HepG2 (cell line): ENCODE results near the gene COL27A1. TPM values are rescaled to one million over a fixed set of nuclear protein-coding genes. Genes with fewer than 3 reads are reported as not detected.

Experiments used
- ASH2L ChIP-seq: fragments of 300-600, 200-600 bp; sonication (generic); IDR thresholded peaks from 2 replicates; pipeline ENCODE4 v1.7.0; 2017; ENCODE audit warnings: low read depth, mild to moderate bottlenecking, moderate library complexity, mixed read lengths, low read length; ENCODE audit not compliant: insufficient read length
- ELK4 ChIP-seq: sonication (generic); formaldehyde crosslinking; IDR thresholded peaks from 2 replicates; pipeline ENCODE4 v1.9.0; 2021; ENCODE audit warnings: missing genetic modification reagents, borderline replicate concordance
- GLI4 ChIP-seq: sonication (generic); formaldehyde crosslinking; IDR thresholded peaks from 2 replicates; pipeline ENCODE4 v1.5.1; 2020; ENCODE audit warnings: missing genetic modification reagents, mild to moderate bottlenecking, moderate library complexity, borderline replicate concordance
- HOXA5 ChIP-seq: sonication (generic); formaldehyde crosslinking; IDR thresholded peaks from 2 replicates; pipeline ENCODE4 v1.4.0; 2020; ENCODE audit warnings: missing genetic modification reagents
- KLF9 ChIP-seq: IDR thresholded peaks from 2 replicates; pipeline ENCODE4 v1.6.1; 2016; ENCODE audit warnings: low read depth
- MLLT10 ChIP-seq: sonication (generic); formaldehyde crosslinking; IDR thresholded peaks from 2 replicates; pipeline ENCODE4 v1.4.0; 2020; ENCODE audit warnings: missing genetic modification reagents
- MTF2 ChIP-seq: sonication (generic); formaldehyde crosslinking; IDR thresholded peaks from 2 replicates; pipeline ENCODE4 v1.5.0; 2020; ENCODE audit warnings: missing genetic modification reagents, borderline replicate concordance
- NFYB ChIP-seq: sonication (generic); formaldehyde crosslinking; IDR thresholded peaks from 2 replicates; pipeline ENCODE4 v1.4.0; 2020; ENCODE audit warnings: missing genetic modification reagents
- PTBP1 ChIP-seq: fragments of 200-400 bp; formaldehyde crosslinking; IDR thresholded peaks from 2 replicates; pipeline ENCODE4 v1.6.1; 2018; ENCODE audit warnings: low read length, low read depth; ENCODE audit not compliant: poor library complexity, severe bottlenecking
- RARA ChIP-seq: IDR thresholded peaks from 2 replicates; pipeline ENCODE4 v1.6.1; 2016; ENCODE audit warnings: missing genetic modification reagents, missing compliant biosample characterization
- SSRP1 ChIP-seq: IDR thresholded peaks from 2 replicates; pipeline ENCODE4 v1.6.1; 2016; ENCODE audit warnings: control low read depth
- SYNCRIP ChIP-seq: fragments of 200-400 bp; formaldehyde crosslinking; IDR thresholded peaks from 2 replicates; pipeline ENCODE4 v1.6.1; 2018; ENCODE audit warnings: mild to moderate bottlenecking, low read depth, low read length; ENCODE audit not compliant: insufficient read depth
- TFDP2 ChIP-seq: sonication (generic); formaldehyde crosslinking; IDR thresholded peaks from 2 replicates; pipeline ENCODE4 v1.4.0; 2020; ENCODE audit warnings: missing genetic modification reagents
- ZNF556 ChIP-seq: sonication (generic); formaldehyde crosslinking; IDR thresholded peaks from 2 replicates; pipeline ENCODE4 v1.4.0; 2020; ENCODE audit warnings: mild to moderate bottlenecking, missing genetic modification reagents, borderline replicate concordance
- ZNF703 ChIP-seq: sonication (generic); formaldehyde crosslinking; IDR thresholded peaks from 2 replicates; pipeline ENCODE4 v1.5.1; 2020; ENCODE audit warnings: missing genetic modification reagents, mild to moderate bottlenecking, moderate library complexity, borderline replicate concordance
- ZNF878 ChIP-seq: sonication (generic); formaldehyde crosslinking; IDR thresholded peaks from 2 replicates; pipeline ENCODE4 v1.8.1; 2023; ENCODE audit warnings: mild to moderate bottlenecking, missing genetic modification reagents, moderate library complexity
- polyA plus RNA-seq, 8 experiments: library from polyadenylated mRNA; depleted of rRNA in 3 of 8; stranded (reverse) in 7 of 8; unstranded in 1 of 8; fragments of >200 nt; fragmentation: Illumina TruSeq in 4 of 8; extraction: Trizol in 4 of 8; gene quantifications; 2 replicates each; pipeline versions ENCODE4 v1.2.1 to v1.2.3, GENCODE V29; 2011 to 2016; ENCODE audit warnings: low read depth in 4 of 8, missing spikeins in 1 of 8, mixed read lengths in 1 of 8; ENCODE audit not compliant: insufficient read depth in 1 of 8
- total RNA-seq, 5 experiments: library from RNA; depleted of rRNA; stranded (reverse); fragments of >200 nt; fragmentation: Illumina TruSeq; extraction: Trizol; gene quantifications; 2 replicates each; pipeline ENCODE4 v1.2.3, GENCODE V29; 2016; ENCODE audit warnings: low read depth in 1 of 5
- TF ChIP-seq, protein P1 (sequence below): fragments of 450-650 bp; IDR thresholded peaks from 2 replicates; pipeline ENCODE4 v1.6.1; 2016
- TF ChIP-seq, protein P2 (sequence below): sonication (generic); formaldehyde crosslinking; IDR thresholded peaks from 2 replicates; pipeline ENCODE4 v1.4.0; 2020; ENCODE audit warnings: missing genetic modification reagents, low read depth, mild to moderate bottlenecking, borderline replicate concordance
- TF ChIP-seq, protein P3 (sequence below): sonication (generic); IDR thresholded peaks from 2 replicates; pipeline ENCODE4 v1.6.1; 2016; ENCODE audit warnings: low read depth, borderline replicate concordance
- TF ChIP-seq, protein P4 (sequence below): sonication (generic); formaldehyde crosslinking; IDR thresholded peaks from 2 replicates; pipeline ENCODE4 v1.8.0; 2022; ENCODE audit warnings: missing genetic modification reagents, low read depth, mild to moderate bottlenecking, borderline replicate concordance
- TF ChIP-seq, protein P5 (sequence below): sonication (generic); formaldehyde crosslinking; IDR thresholded peaks from 2 replicates; pipeline ENCODE4 v1.4.0; 2020; ENCODE audit warnings: missing genetic modification reagents

The COL27A1 gene
- total and polyA plus RNA-seq, 2 of the 13 experiments (the other 11 are each of a cell fraction or from before 2014, with no cell fraction given) = 71.3 to 89.1 TPM

DNA sequence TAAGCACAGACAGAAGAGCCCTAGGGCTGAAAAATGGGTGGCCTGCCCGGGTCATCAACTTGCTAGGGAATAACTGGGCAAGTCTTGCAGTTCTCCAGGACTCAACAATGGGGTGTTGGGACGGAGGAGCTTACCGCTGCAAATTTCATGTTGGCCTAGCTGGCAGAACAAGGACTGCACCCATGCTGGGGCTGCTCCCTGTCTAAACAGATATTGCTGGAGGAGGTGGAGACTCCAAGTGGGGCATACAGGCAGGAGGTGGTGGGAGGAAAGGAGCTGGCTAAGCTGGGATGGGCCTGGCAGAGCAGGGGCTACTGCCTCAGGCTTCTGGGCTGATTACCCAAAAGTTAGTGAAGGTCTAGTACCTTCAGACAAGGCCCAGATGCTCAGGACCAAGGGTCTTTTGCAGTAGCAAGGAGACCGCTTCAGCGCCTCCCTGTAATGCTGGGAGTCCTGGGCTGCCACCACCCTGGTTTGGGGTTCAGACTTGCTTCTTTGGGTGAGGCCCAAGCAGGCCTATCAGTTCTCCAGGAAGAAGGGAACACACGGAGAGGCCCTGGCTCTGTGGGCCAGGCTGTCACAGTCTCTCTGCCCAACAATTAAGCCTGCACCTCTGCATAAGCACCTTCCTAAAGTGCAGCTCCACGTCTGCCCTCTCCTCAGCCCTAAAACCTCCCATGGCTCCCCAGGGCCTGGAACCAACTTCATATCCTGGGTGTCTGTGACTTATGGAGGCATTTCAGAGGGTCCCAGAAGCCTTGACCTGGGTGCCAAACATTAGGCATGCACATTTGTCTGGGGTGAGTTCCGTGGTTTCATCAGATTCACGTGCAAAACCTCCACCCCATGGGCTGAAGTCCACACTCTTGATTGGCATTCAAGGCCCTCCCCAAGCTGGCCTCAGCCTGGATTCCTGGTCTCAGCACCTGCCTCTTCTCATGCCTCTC, 32.0 kb upstream of the COL27A1 start (continued):
- TF ChIP-seq TFDP2 (CRISPR knock-in tag) = 0 out of 2 replicates have a peak, but pooled peaks have one; percentile 14
- TF ChIP-seq, protein P1, sequence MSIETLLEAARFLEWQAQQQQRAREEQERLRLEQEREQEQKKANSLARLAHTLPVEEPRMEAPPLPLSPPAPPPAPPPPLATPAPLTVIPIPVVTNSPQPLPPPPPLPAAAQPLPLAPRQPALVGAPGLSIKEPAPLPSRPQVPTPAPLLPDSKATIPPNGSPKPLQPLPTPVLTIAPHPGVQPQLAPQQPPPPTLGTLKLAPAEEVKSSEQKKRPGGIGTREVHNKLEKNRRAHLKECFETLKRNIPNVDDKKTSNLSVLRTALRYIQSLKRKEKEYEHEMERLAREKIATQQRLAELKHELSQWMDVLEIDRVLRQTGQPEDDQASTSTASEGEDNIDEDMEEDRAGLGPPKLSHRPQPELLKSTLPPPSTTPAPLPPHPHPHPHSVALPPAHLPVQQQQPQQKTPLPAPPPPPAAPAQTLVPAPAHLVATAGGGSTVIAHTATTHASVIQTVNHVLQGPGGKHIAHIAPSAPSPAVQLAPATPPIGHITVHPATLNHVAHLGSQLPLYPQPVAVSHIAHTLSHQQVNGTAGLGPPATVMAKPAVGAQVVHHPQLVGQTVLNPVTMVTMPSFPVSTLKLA = no peak
- TF ChIP-seq, protein P2, sequence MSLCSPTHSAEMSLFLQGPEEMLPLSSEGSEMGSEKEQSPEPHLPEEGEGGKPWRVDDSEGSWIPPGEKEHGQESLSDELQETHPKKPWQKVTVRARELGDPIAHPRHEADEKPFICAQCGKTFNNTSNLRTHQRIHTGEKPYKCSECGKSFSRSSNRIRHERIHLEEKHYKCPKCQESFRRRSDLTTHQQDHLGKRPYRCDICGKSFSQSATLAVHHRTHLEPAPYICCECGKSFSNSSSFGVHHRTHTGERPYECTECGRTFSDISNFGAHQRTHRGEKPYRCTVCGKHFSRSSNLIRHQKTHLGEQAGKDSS (CRISPR knock-in tag) = no peak
- TF ChIP-seq, protein P3, sequence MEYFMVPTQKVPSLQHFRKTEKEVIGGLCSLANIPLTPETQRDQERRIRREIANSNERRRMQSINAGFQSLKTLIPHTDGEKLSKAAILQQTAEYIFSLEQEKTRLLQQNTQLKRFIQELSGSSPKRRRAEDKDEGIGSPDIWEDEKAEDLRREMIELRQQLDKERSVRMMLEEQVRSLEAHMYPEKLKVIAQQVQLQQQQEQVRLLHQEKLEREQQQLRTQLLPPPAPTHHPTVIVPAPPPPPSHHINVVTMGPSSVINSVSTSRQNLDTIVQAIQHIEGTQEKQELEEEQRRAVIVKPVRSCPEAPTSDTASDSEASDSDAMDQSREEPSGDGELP = no peak
- TF ChIP-seq GLI4 = no peak
- TF ChIP-seq ELK4 = no peak
- TF ChIP-seq, protein P4, sequence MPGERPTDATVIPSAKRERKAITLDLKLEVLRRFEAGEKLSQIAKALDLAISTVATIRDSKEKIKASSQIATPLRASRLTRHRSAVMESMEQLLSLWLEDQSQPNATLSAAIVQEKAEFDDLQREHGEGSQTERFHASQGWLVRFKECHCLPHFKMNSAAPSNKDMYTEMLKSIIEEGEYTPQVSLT = no peak
- TF ChIP-seq KLF9 (CRISPR knock-in tag) = no peak
- TF ChIP-seq ASH2L = no peak
- TF ChIP-seq, protein P5, sequence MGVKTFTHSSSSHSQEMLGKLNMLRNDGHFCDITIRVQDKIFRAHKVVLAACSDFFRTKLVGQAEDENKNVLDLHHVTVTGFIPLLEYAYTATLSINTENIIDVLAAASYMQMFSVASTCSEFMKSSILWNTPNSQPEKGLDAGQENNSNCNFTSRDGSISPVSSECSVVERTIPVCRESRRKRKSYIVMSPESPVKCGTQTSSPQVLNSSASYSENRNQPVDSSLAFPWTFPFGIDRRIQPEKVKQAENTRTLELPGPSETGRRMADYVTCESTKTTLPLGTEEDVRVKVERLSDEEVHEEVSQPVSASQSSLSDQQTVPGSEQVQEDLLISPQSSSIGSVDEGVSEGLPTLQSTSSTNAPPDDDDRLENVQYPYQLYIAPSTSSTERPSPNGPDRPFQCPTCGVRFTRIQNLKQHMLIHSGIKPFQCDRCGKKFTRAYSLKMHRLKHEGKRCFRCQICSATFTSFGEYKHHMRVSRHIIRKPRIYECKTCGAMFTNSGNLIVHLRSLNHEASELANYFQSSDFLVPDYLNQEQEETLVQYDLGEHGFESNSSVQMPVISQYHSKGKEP (CRISPR knock-in tag) = no peak
- TF ChIP-seq ZNF878 = no peak
- no peak for TF ChIP-seq ZNF703 (CRISPR knock-in tag)
- TF ChIP-seq MLLT10 (CRISPR knock-in tag) = no peak
- TF ChIP-seq ZNF556 (CRISPR knock-in tag) = no peak
- no peak for TF ChIP-seq SSRP1 (CRISPR knock-in tag)
- no peak for TF ChIP-seq HOXA5 (CRISPR knock-in tag)
- TF ChIP-seq NFYB (CRISPR knock-in tag) = no peak
- no peak for TF ChIP-seq SYNCRIP
- no peak for TF ChIP-seq MTF2 (CRISPR knock-in tag)
- TF ChIP-seq RARA (CRISPR knock-in tag) = peak; percentile 86
- TF ChIP-seq PTBP1 = no peak
